IPS DF 19.7 (cell line): ENCODE data around the gene RTL10.
"Not testable (repeated sequence)": the region's sequence is repeated elsewhere in the genome, so short reads cannot be mapped to it uniquely, and the experiment has no call there.

Source experiments
- DNase-seq: peaks from one replicate; pipeline ENCODE4 v3.0.0-alpha.2; 2013; ENCODE audit warnings: low read depth, low spot score

The RTL10 gene

DNA sequence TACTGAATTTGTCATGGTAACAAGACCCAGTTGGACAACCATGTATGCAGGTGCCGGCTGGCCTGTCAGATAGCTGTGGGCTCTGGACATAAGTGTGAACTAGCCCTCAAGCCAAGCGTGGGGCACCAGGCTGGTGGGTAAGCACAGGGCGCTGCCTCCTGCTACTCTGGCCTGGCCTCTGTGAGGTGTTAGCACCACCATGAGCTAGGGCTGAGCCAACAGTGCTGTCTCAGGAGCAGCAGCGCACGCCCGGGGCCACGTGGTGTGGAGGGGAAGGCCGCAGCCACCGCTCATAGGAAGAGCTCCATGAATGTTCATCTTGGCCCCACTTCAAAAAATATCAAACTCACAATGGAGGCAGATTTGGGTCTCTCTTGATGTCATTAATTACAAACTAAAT, 35.3 kb upstream of the RTL10 start:
- no peak for DNase-seq

DNA sequence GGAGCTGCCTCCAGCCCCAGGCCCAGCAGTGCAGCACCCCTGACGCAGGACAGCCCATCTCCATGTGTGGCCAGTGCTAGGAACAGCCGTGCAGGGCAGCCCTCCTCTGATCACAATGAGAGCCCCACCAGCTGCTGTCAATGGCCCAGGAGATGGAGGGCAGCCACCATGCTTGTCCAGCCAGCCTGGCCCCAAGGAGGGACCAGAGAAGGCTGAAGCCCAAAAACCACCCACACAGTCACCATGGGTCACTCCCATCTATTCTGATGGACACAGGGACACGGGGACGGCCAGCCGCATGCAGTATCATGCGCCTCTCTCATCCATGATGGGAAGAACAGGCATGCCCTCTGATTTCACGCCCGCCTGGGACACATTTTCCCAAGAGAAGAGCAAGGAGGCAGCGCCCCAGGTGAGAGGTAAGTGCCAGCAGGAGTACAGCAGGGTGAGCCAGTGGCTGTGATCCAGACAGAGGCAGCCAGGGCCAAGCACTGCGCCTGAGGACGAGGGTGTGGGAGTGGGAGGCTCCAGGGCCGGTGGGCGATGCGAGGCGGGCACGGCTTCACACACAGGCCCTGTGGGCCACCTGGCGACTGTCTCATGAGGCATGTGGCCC, 33.6 kb upstream of the RTL10 start:
- DNase-seq = no peak

DNA sequence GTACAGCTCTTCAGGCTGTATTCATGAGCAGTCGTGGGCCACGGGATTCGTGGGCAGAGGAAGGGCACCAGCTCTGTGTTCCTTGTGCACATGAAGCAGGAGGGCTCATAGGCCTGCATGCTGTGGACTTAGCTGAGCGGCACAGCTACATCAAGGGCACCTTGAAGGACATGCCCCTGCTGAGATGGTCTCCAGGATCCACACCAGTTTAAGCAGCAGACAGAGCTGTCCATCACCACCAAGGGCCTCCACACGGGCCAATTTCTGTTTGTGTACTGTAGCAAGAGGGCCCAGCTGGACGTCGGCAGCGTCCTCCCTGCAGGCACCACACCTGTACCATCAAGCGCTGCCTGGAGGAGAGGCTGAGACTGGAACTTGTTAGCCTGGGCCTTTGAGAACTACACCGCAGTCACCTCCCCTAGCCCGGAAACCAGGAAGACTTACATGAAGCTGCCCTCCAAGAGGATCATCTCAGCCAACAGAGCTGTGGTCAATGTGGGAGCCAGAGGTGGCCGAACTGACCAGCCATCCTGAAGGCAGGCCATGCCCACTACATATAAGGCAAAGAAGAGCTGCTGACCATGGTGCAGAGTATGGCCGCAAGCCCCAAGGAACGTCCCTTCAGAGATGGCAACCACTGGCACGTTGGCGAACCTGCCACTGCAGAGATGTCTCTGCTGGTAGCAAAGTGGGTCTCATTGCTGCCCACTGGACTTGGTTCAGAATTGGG, 32.7 kb upstream of the RTL10 start:
- DNase-seq = no peak

DNA sequence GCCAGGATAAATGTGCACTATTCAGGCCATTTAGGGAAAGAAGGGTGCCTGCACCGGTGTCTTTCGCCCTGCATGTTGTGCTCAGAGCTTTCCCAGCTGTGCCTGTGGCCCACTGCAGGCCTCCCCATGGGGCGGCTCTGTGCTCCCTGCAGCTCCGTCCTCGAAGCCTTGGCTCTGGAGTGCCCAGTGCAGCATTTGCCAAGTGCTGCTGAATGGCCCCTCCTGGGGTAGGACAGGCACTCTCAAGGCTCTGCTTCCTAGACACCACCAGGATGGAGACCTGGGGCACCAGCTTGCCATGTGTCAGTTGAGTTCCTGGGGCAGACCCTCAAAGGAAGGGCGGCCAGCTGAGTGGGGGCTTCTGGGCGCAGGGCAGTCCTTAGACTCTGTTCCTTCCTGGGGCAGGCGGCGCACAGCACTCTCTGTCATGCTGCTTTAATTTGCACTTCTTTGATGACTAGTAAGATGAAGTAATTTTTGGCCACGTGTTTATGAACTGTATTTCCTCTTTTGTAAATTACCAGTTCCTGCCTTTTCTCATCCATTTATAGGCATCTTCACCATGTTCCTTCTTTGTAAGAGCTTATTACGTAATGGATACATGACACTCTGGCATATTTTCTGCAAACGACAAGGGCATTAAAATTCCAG, 32.1 kb upstream of the RTL10 start:
- DNase-seq = no peak

DNA sequence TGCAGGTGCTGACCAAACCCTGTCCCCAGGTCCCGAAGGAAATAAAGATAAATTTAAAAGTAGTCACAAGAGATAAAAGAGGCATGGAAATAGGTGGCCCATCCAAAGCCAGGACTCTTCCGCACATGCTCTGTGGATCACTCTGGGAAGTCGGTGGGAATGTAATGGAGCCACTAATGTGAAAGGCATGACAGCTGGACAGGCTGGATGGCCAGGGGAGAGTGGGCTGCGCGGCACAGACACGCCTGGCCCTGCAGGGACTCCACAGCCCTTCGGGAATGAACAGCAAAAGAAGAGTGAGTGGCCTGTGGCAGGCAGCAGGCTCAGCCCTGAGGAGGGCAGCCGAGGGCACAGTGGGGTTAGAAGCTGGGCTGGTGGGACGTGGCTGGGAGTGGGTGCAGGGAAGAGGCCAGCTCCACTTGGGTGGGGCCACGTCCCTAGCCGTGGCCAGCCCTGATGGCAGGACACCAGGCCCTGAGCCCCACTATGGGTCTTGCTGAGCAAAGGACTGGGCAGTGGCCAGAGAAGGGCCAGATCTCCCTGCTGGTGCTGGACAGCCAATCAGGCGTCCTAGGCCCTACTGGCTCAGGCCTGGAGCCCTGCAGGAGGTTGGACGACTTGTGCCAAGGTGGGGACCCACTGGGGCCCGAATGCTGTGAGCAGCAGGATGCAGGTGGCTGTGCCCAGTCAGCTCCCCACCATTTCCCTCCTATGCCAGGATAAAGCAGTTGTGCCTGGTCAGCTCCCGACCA, 31.3 kb upstream of the RTL10 start:
- no peak for DNase-seq

DNA sequence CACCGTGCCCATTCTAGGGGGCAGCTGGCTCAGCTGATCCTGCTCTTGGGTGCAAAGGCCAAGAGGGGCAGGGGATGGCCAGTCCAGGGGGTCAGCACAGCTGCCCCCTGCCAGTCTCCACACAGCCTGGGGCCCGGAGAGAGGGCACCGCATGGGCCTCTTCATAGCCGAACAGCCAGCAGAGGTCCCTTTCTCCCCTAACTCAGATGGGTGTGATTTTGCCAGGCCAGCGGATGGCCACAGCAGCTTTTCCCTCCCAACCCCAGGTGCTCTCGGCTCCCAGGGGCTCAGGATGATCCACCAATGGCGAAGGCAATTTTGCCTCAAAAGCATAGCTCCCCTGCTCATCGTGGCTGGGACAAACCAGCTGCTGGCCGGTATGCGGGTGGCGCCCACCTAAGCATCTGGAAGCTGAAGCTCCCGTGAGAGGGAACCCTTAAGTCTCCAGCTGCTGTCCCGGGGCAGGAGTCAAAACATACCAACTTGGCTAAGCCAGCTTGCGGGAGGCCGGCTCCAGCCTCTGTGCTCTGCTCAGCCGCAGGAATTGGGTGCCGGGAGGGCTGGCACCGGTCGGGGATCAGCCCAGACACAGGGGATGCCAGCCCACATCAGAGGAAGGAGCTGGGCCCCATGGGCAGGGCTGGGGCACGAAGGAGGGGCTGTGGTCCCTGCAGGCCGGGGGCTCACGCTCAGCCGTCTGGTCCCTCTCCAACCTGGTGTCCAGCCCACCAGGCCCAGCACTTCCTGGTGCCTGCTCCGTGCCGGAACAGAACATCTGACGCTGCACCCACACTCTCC, 30.5 kb upstream of the RTL10 start:
- DNase-seq = no peak

DNA sequence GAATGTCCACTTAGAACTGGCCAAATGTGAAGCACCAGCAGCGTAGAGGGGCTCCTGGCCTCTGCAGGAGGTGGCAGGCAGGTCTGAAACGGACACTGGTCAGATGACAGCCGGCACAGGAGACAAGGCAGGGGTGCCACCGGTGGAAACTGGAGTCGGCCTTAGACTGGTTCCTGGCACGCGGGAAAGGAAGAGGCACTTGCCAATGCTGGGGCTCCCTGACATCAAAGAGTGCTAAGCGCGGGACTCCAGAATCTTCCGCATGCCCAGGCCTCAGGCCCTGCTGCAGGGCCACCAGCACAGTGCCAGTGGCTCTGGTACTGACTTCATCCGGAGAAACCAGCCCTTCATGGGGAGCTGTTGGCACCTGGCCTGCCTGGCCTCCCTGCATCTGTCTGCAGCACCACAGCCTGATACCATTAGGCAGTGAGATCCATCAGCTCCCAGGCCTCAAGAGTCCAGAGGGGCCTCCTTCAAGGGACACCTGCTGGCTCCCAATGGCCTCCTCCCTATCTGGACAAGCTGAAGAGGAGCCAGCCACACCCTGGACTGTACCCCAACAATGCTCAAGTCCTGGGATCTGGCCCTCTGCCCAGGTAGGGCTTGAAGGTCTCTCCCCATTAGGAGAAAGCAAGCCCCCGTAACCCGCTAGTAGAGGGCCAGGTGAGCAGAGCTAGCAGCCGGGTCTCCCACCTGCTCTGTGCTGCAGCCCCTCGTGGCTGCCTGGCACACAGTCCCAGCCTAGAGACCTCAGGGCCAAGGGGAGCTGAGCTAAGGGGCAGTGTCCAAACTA, 29.7 kb upstream of the RTL10 start:
- DNase-seq = no peak

DNA sequence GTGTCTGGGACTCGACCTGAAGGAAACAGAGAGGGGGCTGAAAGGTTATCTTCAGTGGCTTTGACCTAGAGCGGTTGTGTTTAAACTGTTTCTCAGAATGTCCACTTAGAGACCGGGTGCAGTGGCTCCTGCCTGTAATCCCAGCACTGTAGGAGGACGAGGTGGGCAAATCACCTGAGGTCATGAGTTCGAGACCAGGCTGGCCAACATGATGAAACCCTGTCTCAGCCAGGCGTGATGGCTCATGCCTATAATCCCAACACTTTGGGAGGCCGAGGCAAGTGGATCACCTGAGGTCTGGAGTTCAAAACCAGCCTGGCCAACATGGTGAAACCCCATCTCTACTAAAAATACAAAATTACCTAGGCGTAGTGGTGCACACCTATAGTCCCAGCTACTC, 28.8 kb upstream of the RTL10 start:
- not testable (repeated sequence) for DNase-seq

DNA sequence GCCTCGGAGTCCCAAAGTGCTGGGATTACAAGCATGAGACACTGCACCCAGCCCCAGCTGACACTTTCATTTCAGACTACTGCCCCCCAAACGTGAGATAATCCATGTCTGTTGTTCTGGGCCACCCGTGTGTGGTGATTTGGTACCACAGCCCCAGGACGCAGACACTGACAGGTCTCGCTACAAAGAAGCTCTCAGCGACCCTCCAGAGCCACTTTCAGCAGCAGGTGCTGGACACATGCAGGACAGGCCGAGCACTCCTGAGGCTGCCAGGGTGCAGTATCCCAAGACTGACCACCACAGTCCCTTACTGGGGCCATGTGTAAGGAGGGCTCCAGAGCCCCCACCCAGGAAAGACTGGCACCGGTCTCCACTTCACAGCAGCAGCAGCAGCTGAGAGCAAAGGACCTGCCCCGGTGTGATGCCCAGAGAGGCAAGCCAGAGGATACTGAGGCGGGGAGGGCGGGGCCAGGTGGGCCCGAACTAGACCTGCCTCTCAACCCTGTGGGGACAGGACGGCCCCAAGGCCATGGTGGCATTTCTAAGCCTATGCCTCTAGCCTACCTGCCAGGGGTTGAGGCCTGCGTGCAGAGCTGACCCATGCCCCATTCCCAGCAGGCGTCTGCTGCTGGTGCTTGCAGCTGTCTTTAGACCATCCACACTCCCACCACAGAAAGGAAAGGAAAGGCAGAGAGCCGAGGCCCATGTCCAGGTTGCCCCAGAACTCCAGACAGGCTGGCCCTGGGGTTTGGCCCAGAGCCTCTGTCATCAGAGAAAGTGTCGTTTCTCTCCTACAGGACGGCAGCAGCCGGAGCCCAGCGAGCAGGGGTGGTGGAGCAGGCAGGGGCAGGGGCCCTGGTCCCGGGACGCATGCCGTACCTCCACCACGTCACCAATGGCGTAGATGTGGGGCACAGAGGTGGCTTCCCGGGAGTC, 28.0 kb upstream of the RTL10 start:
- DNase-seq = no peak

DNA sequence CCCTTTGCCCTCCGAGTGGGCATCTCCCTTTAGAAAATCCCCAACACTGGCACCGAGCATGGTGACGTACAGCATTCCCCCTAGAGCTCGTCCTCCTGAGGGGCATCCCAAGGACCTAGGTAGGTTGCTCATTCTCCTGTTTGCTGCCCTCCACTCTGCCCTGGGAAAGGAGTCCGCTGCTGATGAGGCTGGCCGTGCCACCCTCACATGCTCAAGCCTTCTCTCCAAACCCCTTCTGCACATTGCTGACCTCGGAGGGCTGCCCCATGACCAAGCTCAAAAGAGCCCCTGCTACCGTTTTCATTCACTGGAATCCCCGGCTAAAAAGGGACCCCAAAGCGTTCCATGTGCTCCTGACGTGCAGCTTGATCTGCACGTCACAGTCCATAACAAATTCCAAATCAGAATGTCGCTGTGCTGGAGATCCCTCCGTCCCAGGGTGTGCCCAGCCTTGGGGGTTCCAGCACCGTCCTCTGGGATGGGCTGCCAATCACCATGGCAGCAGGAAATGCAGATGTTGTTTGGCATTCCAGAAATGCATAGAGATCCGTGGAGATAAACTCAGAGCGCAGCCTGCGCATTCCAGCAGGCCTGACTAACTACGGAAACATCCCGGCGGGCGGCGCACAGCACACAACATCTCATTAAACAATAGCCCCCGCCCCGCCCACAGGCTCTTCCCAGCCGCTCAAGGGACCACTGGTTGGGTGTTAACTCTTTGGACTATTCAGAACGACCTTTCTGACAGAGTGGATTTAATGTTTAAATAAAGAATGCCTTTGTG, 26.3 kb upstream of the RTL10 start:
- peak; percentile 96 for DNase-seq

DNA sequence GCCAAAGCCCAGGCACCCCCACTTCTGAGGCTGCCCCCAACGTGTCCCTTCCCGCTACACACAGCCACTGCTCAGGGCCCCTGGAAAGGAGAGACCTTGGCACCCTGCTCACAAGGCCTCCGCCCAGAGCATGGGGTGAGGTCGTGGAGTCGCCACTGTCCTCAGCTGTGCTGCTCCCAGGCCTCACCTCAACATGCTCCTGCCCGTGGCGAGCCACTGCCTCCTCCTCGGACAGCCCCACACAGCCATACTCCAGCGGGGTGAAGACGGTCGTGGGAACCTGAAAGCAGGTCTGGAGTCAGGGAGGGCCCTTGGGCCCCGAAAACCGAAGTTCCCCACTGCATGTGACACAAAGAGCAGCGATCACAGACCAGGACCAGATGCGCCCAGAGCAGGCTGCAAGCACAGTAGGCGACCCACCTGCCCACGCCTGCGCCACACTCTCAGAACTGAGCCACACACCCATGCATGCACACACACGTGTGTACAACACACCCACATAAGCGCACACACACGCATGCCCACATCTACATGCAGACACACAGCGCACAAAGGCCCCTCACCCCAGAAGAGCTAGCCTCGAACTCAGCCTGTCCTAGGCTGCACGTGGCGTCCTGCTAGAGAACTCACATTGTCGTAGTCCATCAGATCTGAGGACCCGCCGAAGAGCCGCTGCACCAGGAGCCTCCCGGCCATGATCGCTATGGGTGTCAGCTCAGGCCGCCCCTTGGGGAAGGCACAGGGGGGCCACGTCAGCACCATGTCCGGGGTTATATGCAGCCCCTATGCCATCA, 25.5 kb upstream of the RTL10 start:
- no peak for DNase-seq

DNA sequence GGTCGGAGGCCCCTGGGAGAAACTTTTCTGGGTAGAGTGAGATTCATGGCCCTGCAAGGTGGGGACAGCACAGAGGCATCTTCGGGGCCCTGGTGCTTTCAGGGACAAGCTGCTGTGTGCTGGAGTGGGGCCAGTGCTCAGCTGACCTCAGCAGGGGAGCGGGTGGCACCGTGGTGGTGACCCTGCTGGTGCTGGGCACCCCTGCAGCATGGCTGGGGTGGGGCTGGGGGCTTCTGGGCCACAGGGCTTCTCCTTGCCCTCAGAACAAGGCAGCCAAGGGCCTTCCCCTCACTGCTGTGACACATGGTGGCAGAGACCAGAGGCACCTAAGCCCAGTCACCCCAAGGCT, 24.9 kb upstream of the RTL10 start:
- no peak for DNase-seq

DNA sequence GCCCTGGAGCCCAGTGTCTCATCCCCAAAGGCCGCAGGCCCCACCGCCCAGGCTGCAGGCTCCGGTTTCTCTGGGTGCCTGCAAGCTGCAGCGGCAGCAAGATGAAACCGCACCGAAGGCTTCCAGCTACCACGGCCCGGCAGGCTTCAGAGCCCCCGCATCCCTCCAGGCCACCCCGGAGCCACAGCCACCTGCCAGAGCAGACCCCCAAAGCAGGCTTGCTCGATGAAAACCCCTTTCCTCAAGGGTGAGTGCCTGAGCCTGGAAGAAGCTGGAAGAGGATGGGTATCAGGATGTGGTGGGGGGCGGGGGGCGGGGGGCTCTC, 24.5 kb upstream of the RTL10 start:
- no peak for DNase-seq

DNA sequence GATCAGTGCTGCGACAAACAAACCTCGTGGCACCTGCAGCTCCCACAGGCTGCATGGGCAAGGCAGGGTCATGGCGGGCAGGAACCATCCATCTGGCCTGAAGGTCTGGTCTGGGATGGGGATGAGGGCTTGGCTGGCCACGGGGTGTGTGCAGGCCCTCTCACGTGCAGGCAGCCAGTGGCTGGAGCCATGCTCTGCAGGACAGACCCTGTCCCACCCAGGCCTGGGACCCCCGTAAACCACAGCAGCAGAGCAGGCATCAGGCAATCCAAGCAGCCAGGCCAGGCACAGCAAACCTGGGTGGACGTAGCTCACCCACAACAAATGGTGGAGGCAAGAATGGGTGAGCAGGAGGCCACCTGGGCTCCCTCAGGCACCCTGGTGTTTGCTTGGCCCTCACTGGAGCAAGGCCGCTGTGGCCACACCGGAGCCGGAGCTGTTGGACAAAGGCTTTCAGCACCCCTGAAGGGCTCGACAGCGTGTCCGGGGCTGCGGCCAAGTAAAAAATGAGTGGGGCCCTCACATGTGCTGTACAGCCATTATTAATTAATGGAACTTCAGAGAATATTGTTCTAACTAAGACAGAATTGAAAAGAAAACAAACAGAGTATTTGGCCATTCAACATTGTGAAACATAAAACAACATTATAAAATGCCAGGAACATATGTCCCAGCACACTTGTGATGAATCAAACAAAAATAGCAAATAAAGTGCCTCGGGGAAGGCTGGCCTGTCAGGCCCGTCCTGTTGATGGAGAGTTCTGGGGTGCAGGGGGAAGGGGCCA, 24.0 kb upstream of the RTL10 start:
- DNase-seq = no peak

DNA sequence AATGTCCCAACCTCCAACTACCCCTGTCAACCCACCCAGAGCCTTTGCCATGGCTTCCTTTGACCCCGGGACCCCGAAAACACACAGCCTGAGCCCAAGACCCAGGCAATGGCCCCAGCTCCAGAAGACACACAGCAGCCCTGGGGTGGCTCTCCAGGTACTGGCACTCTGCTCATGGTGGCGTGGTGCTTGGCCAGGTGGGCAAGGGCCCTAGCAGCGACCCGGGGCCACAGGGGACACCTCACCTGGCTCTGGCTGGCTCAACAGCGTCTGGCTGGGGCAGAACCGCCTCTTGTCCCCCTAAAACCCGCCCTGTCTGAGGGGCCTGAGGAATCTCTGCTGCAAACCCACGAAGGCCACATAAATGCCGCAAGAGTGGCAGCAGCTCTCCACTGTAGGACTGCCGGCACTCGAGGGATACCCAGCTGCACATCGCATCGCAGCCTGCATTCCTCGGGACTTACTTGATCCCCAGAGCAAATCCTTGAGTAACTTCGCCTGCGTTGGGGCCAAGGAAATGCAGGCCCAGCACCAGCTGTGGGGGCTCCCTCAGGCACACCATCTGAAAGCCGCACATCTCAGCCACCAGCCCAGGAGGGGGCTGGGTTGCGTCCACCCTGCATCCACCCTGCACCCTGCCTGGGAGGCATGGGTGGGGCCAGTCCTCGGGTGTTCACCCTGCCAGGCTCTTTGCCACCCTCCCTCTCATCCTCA, 23.1 kb upstream of the RTL10 start:
- no peak for DNase-seq

DNA sequence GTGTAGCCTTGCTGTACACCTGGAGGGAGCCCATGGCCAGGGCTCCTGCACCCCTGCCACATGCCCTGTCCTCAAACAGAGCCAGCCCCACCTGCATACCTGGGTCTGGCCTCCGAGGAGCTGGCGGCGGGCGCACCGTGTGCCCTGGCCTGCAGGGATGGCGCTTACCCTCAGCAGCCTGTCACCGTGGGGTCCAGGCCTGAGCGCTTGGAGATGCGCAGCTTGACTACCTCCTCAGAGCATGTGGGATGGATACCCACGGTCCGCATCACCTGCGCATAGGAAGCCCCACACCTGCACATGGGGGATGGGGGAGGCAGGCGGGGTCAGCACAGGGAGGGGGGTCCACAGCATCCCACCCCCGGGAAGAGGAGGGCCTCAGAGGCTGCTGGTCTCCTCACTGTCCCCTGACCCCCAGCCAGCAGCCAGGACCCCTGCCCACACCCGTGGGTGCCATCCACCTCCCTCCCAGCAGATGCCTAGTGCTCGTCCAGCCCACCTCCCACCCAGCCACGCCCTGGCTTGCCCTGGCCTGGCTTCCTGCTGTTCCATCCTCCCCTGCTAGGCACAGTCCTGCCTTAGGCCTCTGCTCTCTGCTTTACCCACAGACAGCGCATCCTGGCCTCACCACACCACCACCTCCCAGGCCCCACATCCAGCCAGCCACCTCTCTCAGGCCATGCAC, 22.4 kb upstream of the RTL10 start:
- no peak for DNase-seq
